ENCODE measurements around the gene ALPK1. TPM values are rescaled to one million over a fixed set of nuclear protein-coding genes. Genes with fewer than 3 reads are reported as not detected.
A peak's percentile ranks its signal among the peaks of the same experiment; 100 is the strongest.

Gene ALPK1
- polyA plus RNA-seq, 1 of the 3 experiments (the other 2 are of a cell fraction) = 2.8 TPM

GRCh38 chr4:112325530-112325929 is 28.4 kb downstream of the ALPK1 start (continued):
- TF ChIP-seq REST (IDR thresholded peaks at IDR 0.05; ENCODE audit: low read depth, low read length) (no peak), RFX5 (IDR thresholded peaks at IDR 0.05; ENCODE audit: low read length) (no peak), EP300 (IDR thresholded peaks at IDR 0.05; ENCODE audit: borderline replicate concordance in 1 of 2, low read depth in 1 of 2, low read length in 1 of 2) (peak in 1 of 2 experiments; percentile 71; a peak in 1 of 4 replicates), GABPA (IDR thresholded peaks at IDR 0.05; ENCODE audit: low read depth) (no peak), TEAD4 (IDR thresholded peaks at IDR 0.05; ENCODE audit: borderline replicate concordance, insufficient read depth) (no peak), USF1 (IDR thresholded peaks at IDR 0.05; ENCODE audit: borderline replicate concordance, low read depth) (no peak), FOSL2 (IDR thresholded peaks at IDR 0.05; ENCODE audit: borderline replicate concordance, low read depth) (no peak), ZBTB33 (IDR thresholded peaks at IDR 0.05; ENCODE audit: borderline replicate concordance, low read depth) (no peak), NRF1 (IDR thresholded peaks at IDR 0.05; ENCODE audit: low read depth, low read length) (no peak), FOXJ3 (CRISPR knock-in tag; IDR thresholded peaks at IDR 0.05) (no peak)

- no peaks in the 10 kb centered on the region for H4K20me1 ChIP-seq (ENCODE audit: insufficient read depth)
- DNase-seq = peak; percentile 27
- no peaks in the 10 kb centered on the region for H3F3A ChIP-seq (replicated peaks; ENCODE audit: insufficient read depth)
- H3K79me2 ChIP-seq (ENCODE audit: insufficient read depth) = no peaks in the 10 kb centered on the region
- no peak for TF ChIP-seq PBX3 (IDR thresholded peaks at IDR 0.05)
- TF ChIP-seq CTCF (IDR thresholded peaks at IDR 0.05) = peak; percentile 69
- no peak for TF ChIP-seq JUND (IDR thresholded peaks at IDR 0.05)
- TF ChIP-seq NRF1 (IDR thresholded peaks at IDR 0.05; ENCODE audit: low read depth, low read length) = no peak
- peak; percentile 88 for TF ChIP-seq RAD21 (IDR thresholded peaks at IDR 0.05; ENCODE audit: low read length)
- no peak for TF ChIP-seq RXRA (IDR thresholded peaks at IDR 0.05; ENCODE audit: borderline replicate concordance, low read depth)
- no peak for TF ChIP-seq YY1 (IDR thresholded peaks at IDR 0.05; ENCODE audit: low read depth)
- no peak for TF ChIP-seq ZBTB33 (IDR thresholded peaks at IDR 0.05; ENCODE audit: borderline replicate concordance, low read depth)
- no peak for TF ChIP-seq TEAD4 (IDR thresholded peaks at IDR 0.05; ENCODE audit: borderline replicate concordance, insufficient read depth)
- TF ChIP-seq SMC3 (IDR thresholded peaks at IDR 0.05; ENCODE audit: low read depth, low read length) = peak; percentile 69
- H3K9me2 ChIP-seq = no peaks in the 10 kb centered on the region
- 75% methylated on average over 9 of the region's 9 CpGs for WGBS (ENCODE audit: low lambda C conversion rate)
- H2AFZ ChIP-seq (ENCODE audit: low read depth) = 0 out of 2 replicates have a peak overlapping the region, but pooled peaks have one; percentile 9
- H3K4me3 ChIP-seq (ENCODE audit: low read depth in 2 of 2, low read length in 1 of 2) = no peak overlapping the region
- CTCF ChIA-PET = interaction anchor here (0.6 to 7.8 kb wide), 41 partner anchors 9 to 781 kb away, joined by 3 to 172 read pairs (median 4); partner anchors contain the start of gene NEUROG2
- H3K36me3 ChIP-seq (replicated peaks in 1 of 2; ENCODE audit: control insufficient read depth in 1 of 2, insufficient read depth in 2 of 2, low read length in 1 of 2) = no peaks in the 10 kb centered on the region
- no peaks in the 10 kb centered on the region for H3K9me3 ChIP-seq
- H3K27ac ChIP-seq (ENCODE audit: low read depth in 2 of 2, low read length in 1 of 2) = no peak overlapping the region; a peak in 1 of 4 replicates
- POLR2A ChIA-PET = no interaction called here
- H3K4me2 ChIP-seq = no peak overlapping the region
- no peak overlapping the region for H3K9ac ChIP-seq
- H3K4me1 ChIP-seq (ENCODE audit: control insufficient read depth in 1 of 2, insufficient read depth in 2 of 2, low read depth in 1 of 2, low read length in 1 of 2) = peaks cover 0 to 12% of the 10 kb centered on the region in 2 experiments; a peak in 2 of 4 replicates
- H3K27me3 ChIP-seq (ENCODE audit: insufficient read depth) = no peaks in the 10 kb centered on the region
Measured at GRCh38 chr4:112327965-112328733, 31.0 kb downstream of the ALPK1 start.
